ENCODE data around the gene TNFSF13B. TPM values are rescaled to one million over a fixed set of nuclear protein-coding genes. Genes with fewer than 3 reads are reported as not detected.
"Not testable (repeated sequence)": the region's sequence is repeated elsewhere in the genome, so short reads cannot be mapped to it uniquely, and the experiment has no call there.

The TNFSF13B gene
- total RNA-seq, 3 donors from 2014 or later, result 2.0 to 5.6 (median 3.5) TPM

DNA sequence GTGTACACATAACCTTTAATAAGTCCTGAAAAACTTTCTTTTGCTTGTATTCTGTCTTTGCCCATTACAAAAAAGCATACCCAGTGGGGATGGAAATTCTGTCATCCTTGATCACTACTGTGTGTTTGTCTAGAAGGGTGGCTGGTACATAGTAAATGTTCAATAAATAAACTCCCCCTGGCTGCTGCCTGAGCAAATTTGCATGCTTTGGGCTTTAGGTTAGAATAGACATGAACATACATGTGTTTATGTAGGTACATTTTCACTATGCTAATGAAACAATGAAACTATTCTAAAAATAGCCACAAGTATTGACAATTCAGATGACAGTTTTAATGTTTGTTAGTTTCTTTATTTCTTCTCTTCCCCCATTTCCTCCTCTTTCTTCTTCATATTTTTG lies 36.1 kb downstream of the TNFSF13B start:
- H3K9me3 ChIP-seq, result no peaks in the 10 kb centered on the region
- DNase-seq (no peak), ATAC-seq (no peak)
- intact Hi-C loops (cut with DNase I, micrococcal nuclease), result no loop called here
- no peaks in the 10 kb centered on the region for H3K36me3 ChIP-seq (ENCODE audit: low read depth)
- H3K4me1 ChIP-seq (ENCODE audit: low read depth), result no peaks in the 10 kb centered on the region
- no peak overlapping the region for H3K4me3 ChIP-seq
- TF ChIP-seq, protein P1, sequence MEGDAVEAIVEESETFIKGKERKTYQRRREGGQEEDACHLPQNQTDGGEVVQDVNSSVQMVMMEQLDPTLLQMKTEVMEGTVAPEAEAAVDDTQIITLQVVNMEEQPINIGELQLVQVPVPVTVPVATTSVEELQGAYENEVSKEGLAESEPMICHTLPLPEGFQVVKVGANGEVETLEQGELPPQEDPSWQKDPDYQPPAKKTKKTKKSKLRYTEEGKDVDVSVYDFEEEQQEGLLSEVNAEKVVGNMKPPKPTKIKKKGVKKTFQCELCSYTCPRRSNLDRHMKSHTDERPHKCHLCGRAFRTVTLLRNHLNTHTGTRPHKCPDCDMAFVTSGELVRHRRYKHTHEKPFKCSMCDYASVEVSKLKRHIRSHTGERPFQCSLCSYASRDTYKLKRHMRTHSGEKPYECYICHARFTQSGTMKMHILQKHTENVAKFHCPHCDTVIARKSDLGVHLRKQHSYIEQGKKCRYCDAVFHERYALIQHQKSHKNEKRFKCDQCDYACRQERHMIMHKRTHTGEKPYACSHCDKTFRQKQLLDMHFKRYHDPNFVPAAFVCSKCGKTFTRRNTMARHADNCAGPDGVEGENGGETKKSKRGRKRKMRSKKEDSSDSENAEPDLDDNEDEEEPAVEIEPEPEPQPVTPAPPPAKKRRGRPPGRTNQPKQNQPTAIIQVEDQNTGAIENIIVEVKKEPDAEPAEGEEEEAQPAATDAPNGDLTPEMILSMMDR (IDR thresholded peaks at IDR 0.05), result no peak

DNA sequence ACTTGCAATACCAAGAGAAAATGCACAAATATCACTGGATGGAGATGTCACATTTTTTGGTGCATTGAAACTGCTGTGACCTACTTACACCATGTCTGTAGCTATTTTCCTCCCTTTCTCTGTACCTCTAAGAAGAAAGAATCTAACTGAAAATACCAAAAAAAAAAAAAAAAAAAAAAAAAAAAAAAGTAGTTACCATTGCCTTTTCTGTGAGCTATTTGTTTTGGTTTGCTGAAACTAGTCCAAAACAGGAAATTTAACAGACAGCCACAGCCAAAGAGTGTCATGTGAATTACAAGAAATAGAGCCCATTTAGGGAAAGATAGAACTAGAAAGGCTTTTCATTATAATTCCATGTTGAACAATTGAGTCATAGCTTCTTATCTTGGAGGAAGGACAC lies 37.3 kb downstream of the TNFSF13B start:
- Histone ChIP-seq H3K36me3 (ENCODE audit: low read depth) (no peaks in the 10 kb centered on the region), H3K4me3 (no peak overlapping the region), H3K4me1 (ENCODE audit: low read depth) (no peaks in the 10 kb centered on the region), H3K9me3 (no peaks in the 10 kb centered on the region)
- intact Hi-C loops (cut with DNase I, micrococcal nuclease), result no loop called here
- TF ChIP-seq, protein P1 (IDR thresholded peaks at IDR 0.05), result no peak
- DNase-seq (no peak), ATAC-seq (no peak)

DNA sequence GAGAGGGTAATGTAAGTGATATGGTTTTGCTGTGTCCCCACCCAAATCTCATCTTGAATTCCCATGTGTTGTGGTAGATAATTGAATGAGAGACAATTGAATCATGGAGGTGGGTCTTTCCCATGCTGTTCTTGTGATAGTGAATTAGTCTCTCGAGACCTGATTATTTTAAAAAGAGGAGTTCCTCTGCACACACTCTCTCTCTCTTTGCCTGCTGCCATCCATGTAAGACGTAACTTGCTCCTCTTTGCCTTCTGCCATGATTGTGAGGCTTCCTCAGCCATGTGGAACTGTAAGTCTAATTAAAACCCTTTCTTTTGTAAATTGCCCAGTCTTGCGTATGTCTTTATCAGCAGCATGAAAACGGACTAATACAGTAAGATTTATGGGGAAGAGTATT lies 42.1 kb downstream of the TNFSF13B start:
- H3K4me1 ChIP-seq (ENCODE audit: low read depth); H3K36me3 ChIP-seq (ENCODE audit: low read depth); H3K9me3 ChIP-seq; H3K4me3 ChIP-seq; intact Hi-C loops (cut with DNase I, micrococcal nuclease); DNase-seq; ATAC-seq: not testable (repeated sequence)

DNA sequence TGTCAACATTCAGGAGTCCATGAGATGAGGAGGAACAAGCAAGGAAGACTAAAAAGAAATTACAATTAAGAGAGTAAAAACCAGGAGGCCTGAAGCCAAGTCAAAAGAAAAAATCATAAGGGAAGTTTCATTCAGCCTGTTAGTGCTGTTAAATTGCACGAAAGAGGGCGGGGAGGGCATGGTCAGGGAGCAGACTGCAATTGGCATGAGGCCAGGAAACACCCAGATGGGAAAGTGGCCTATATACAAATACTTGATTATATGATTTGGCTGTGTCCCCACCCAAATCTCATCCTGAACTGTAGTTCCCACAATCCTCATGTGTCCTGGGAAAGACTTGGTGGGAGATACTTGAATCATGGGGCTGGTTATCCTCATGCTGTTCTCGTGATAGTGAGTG lies 43.9 kb downstream of the TNFSF13B start:
- Histone ChIP-seq H3K4me3 (no peak overlapping the region), H3K4me1 (ENCODE audit: low read depth) (peaks cover 5% of the 10 kb centered on the region), H3K36me3 (ENCODE audit: low read depth) (no peaks in the 10 kb centered on the region), H3K9me3 (no peaks in the 10 kb centered on the region)
- TF ChIP-seq, protein P1 (IDR thresholded peaks at IDR 0.05), result no peak
- DNase-seq (peak in 2 of 3 donors; percentile 48 to 71), ATAC-seq (peak; percentile 70)
- intact Hi-C loops (cut with DNase I, micrococcal nuclease), result no loop called here

DNA sequence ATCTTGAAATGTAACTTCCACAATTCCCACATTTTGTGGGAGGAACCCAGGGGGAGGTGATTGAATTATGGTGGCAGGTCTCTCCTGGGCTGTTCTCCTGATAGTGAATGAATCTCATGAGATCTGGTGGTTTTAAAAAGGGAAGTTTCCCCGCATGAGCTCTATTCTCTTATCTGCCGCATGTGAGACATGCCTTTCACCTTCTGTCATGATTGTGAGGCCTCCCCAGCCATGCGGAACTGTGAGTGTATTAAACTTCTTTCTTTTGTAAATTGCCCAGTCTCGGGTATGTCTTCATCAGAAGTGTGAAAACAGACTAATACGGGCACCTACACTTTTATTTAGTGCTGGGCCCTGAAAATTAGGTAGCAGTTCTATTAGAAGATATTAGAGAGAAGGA lies 45.8 kb downstream of the TNFSF13B start:
- DNase-seq (no peak), ATAC-seq (no peak)
- Histone ChIP-seq H3K4me3 (no peak overlapping the region), H3K9me3 (no peaks in the 10 kb centered on the region), H3K36me3 (ENCODE audit: low read depth) (no peaks in the 10 kb centered on the region), H3K4me1 (ENCODE audit: low read depth) (peaks cover 5% of the 10 kb centered on the region)
- intact Hi-C loops (cut with DNase I, micrococcal nuclease), result no loop called here
- TF ChIP-seq, protein P1 (IDR thresholded peaks at IDR 0.05), result no peak

DNA sequence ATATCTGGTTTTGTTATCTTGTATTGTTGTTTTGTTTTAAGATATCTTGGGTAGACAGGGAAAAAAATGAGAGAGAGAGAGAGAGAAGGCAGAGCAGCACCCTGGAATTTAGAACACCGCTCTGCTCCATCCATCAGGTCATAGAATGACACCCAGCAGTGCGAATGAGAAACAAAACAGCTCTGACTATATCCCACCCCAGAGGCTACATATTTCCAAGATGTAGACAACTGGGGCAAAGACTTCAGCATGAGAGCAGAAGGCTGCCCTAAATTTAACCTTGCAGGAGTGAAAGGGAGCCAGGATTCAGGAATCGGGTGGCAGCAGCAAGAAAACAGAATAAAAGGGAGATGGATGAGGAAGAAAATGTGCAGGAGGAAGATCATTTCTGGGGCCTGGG lies 46.5 kb downstream of the TNFSF13B start:
- Histone ChIP-seq H3K4me3 (no peak overlapping the region), H3K9me3 (no peaks in the 10 kb centered on the region), H3K36me3 (ENCODE audit: low read depth) (no peaks in the 10 kb centered on the region), H3K4me1 (ENCODE audit: low read depth) (peaks cover 5% of the 10 kb centered on the region)
- DNase-seq, result no peak
- intact Hi-C loops (cut with DNase I, micrococcal nuclease), result no loop called here
- no peak for ATAC-seq
- TF ChIP-seq, protein P1 (IDR thresholded peaks at IDR 0.05), result no peak

Data from mucosa of descending colon (tissue), 3 donors.